ENCODE measurements around the gene BCKDHA. TPM values are rescaled to one million over a fixed set of nuclear protein-coding genes. Genes with fewer than 3 reads are reported as not detected.
A peak's percentile ranks its signal among the peaks of the same experiment; 100 is the strongest.
"Not testable (repeated sequence)": the region's sequence is repeated elsewhere in the genome, so short reads cannot be mapped to it uniquely, and the experiment has no call there.

Gene BCKDHA
- total RNA-seq, 1 donor from 2014 or later, result 11.7 TPM

GRCh38 chr19:41428481-41428859, 30.9 kb downstream of the BCKDHA start:
- DNase-seq (ENCODE audit: extremely low spot score, unreplicated experiment), result no peak
- Mint-ChIP-seq H3K27me3 (no peaks in the 10 kb centered on the region), H3K27ac (peak overlapping the region; percentile 63), H3K4me1 (ENCODE audit: unreplicated experiment) (peaks cover 16% of the 10 kb centered on the region), H3K9me3 (no peaks in the 10 kb centered on the region), H3K36me3 (peaks cover 4% of the 10 kb centered on the region), H3K4me3 (peak overlapping the region; percentile 63)
- no peak for TF ChIP-seq CTCF (conservative IDR thresholded peaks at IDR 0.05)

GRCh38 chr19:41430922-41431321, 33.3 kb downstream of the BCKDHA start:
- no peak for TF ChIP-seq CTCF (conservative IDR thresholded peaks at IDR 0.05)
- H3K27me3 Mint-ChIP-seq, result no peaks in the 10 kb centered on the region
- peak overlapping the region; percentile 28 for H3K4me3 Mint-ChIP-seq

GRCh38 chr19:41431426-41432386, 34.1 kb downstream of the BCKDHA start:
- Mint-ChIP-seq H3K27ac (peak overlapping the region; percentile 50), H3K36me3 (peaks cover 8% of the 10 kb centered on the region), H3K4me3 (no peak overlapping the region), H3K27me3 (no peaks in the 10 kb centered on the region), H3K4me1 (ENCODE audit: unreplicated experiment) (peaks cover 15% of the 10 kb centered on the region), H3K9me3 (no peaks in the 10 kb centered on the region)
- TF ChIP-seq CTCF (conservative IDR thresholded peaks at IDR 0.05), result peak; percentile 34
- DNase-seq (ENCODE audit: extremely low spot score, unreplicated experiment), result no peak

More at GRCh38 chr19:41430922-41431321, 33.3 kb downstream of the BCKDHA start:
- no peak overlapping the region for H3K27ac Mint-ChIP-seq
- H3K9me3 Mint-ChIP-seq, result no peaks in the 10 kb centered on the region
- H3K36me3 Mint-ChIP-seq, result peaks cover 8% of the 10 kb centered on the region
- DNase-seq (ENCODE audit: extremely low spot score, unreplicated experiment), result no peak
- peaks cover 16% of the 10 kb centered on the region for H3K4me1 Mint-ChIP-seq (ENCODE audit: unreplicated experiment)

- no peak overlapping the region for H3K4me3 Mint-ChIP-seq
- no peaks in the 10 kb centered on the region for H3K9me3 Mint-ChIP-seq
- H3K36me3 Mint-ChIP-seq, result peaks cover 12% of the 10 kb centered on the region
- DNase-seq (ENCODE audit: extremely low spot score, unreplicated experiment), result no peak
- TF ChIP-seq CTCF (conservative IDR thresholded peaks at IDR 0.05), result no peak
- H3K27ac Mint-ChIP-seq, result no peak overlapping the region
- peaks cover 6% of the 10 kb centered on the region for H3K4me1 Mint-ChIP-seq (ENCODE audit: unreplicated experiment)
- no peaks in the 10 kb centered on the region for H3K27me3 Mint-ChIP-seq
These were observed 35.6 kb downstream of the BCKDHA start for GRCh38 chr19:41433171-41433570.

GRCh38 chr19:41434450-41434849, 36.8 kb downstream of the BCKDHA start:
- H3K9me3 Mint-ChIP-seq, result no peaks in the 10 kb centered on the region
- no peak overlapping the region for H3K4me3 Mint-ChIP-seq
- TF ChIP-seq CTCF (conservative IDR thresholded peaks at IDR 0.05), result no peak
- H3K4me1 Mint-ChIP-seq (ENCODE audit: unreplicated experiment), result no peaks in the 10 kb centered on the region
- H3K27me3 Mint-ChIP-seq, result no peaks in the 10 kb centered on the region
- H3K36me3 Mint-ChIP-seq, result peaks cover 12% of the 10 kb centered on the region
- DNase-seq (ENCODE audit: extremely low spot score, unreplicated experiment), result no peak
- no peak overlapping the region for H3K27ac Mint-ChIP-seq

GRCh38 chr19:41435376-41435775, 37.8 kb downstream of the BCKDHA start:
- H3K4me1 Mint-ChIP-seq (ENCODE audit: unreplicated experiment); H3K27me3 Mint-ChIP-seq; H3K9me3 Mint-ChIP-seq; DNase-seq (ENCODE audit: extremely low spot score, unreplicated experiment); H3K4me3 Mint-ChIP-seq; H3K27ac Mint-ChIP-seq: not testable (repeated sequence)
- H3K36me3 Mint-ChIP-seq, result peaks cover 12% of the 10 kb centered on the region
